Activated CD4-positive, alpha-beta T cell treated with anti-CD3 and anti-CD28 coated beads for 4 hours (primary cell): Measurements from ENCODE around the gene LRRK1.

ENCODE experiments used
- DNase-seq, 2 donors: peaks; one replicate each; pipeline ENCODE4 v3.0.0-alpha.2; 2020

Gene LRRK1

GRCh38 chr15:100918034-100918689, 995 bp upstream of the LRRK1 start:
- peak; percentile 44 to 50 for DNase-seq

DNA sequence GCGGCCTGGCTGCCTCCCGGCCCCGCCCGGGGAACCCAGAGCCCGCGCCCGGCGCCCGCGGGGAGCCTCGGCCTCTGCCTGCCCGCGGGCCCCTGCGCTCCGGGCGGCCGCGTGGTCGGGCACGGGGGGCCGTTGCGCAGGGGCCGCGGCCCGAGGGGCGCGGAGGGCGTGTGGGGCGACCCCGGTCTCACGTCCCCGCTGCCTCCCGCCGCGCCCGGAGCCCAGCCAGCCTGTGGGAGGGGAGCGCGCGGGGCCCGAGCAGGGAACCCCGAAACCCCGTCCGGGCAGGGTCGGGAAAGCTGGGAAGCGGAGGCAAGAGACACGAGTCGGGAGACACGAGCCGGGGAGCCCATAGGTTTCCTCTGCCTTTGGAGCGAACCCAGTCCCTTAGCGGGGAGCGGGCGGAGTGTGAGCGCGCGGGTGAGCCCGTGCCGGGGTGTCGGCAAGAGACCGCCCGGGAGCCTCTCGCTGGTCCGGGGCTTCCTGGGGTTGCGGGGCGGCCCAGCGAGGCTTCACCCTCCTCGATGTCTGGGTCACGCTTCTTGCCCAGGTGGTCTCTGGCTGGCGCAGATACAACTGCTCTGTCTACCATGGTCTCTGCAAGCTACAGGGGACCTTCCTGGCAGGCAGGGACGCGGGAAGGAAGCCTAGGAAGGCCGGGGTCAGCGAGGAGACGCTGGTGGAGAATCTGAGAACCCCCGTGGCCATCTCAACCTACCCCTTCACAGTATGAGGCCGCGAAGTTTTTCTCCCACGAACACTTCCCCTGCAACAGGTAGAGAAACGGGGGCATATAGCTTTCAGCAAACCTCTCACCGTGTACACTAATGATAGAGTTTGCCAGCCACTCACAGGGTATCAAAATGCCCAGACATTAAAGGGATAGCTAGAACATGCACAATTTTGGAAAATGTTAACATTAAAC, 586 bp downstream of the LRRK1 start:
- DNase-seq: no peak

DNA sequence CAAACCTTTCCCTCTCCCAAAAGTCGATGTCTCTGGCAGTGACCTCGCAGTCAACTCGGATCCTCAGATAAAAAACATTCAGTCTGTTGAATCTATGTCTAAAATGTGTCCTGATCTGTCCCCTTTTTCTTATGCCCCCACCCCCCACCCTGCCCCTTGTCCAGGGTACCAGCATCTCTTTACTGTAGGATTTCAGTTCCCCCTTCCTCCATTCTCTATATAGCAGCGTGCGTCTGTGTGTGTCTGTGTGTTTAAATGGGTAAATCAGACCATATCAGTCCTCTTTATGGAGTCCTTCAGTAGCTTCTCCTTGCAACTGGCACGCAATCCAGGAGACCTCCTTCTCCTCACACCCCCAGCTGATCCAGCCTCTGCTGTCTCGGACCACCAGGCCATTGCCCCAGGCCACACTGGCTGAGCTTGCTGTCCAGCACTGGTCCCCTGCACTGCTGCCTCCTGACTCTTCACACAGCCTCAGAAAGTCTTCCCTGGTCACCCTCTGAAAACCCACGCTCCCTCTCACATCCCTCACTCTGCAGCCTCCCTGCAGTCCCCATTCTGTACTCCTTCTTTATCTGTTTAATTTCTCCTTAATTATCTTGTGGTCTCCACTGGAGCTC, 1.5 kb downstream of the LRRK1 start:
- DNase-seq: no peak

DNA sequence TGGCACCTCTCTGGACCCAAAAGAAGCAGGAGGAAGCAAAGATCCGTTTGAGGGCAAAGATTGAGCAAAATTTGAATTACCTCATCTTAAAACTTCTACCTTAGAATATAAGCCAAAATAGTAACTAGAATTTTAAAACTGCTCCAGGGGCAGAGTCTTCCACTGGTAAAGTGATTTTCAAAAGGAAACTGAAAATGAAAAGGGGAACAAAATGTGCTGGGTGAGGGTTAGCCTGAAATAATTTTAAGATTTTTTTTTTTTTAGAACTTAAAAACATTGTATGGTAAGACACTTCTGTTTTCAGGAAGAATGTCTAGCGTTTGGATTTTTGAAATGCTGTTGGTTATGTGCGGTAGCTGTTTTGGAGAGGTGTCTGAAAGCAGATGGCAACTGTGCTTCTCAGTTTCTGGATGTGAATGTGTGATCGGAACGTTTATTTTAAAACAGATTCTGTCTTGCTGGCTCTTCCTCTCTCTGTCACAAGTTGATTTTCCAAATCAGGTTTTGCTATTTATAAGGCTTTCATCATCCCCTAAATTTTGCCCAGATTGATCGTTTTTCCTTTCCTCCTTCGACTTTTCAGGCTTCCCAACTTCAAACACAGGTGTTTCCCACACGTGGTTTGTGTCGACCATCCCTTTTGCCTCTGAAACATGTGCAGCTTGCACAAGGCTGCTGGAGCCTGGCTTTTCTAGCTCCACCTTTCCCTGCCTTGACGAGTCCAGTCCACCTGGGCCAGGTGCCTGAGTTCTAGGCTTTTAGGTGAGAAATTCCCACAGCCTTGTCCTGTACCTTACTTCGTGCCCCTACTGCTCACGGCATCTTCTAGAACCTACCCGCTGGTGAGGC, 3.3 kb downstream of the LRRK1 start:
- DNase-seq: no peak

GRCh38 chr15:100923076-100923475, 3.9 kb downstream of the LRRK1 start:
- DNase-seq: no peak

- no peak for DNase-seq
Measured at GRCh38 chr15:100923902-100924301, 4.7 kb downstream of the LRRK1 start.

GRCh38 chr15:100924436-100924835, 5.3 kb downstream of the LRRK1 start:
- DNase-seq: no peak

DNA sequence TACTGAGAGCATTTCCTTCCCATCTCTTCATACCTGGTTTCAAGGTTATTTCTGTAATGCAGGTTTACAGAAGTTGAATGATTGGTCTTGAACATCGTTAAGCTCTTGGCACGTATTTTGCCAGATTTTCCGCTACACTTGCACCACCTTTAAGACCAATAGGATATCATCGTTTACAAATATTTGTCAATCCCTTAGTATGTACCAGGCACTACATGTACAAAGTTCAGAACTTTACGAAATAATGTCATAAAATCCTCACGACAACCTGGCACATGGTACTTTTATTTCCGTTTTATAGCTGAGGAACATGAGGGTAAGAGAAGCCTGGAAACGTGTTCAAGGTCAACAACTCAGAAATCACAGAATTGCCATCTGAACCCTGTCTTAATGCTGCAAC, 6.3 kb downstream of the LRRK1 start:
- DNase-seq: no peak

- DNase-seq: no peak
Measured at GRCh38 chr15:100926258-100926657, 7.1 kb downstream of the LRRK1 start.

DNA sequence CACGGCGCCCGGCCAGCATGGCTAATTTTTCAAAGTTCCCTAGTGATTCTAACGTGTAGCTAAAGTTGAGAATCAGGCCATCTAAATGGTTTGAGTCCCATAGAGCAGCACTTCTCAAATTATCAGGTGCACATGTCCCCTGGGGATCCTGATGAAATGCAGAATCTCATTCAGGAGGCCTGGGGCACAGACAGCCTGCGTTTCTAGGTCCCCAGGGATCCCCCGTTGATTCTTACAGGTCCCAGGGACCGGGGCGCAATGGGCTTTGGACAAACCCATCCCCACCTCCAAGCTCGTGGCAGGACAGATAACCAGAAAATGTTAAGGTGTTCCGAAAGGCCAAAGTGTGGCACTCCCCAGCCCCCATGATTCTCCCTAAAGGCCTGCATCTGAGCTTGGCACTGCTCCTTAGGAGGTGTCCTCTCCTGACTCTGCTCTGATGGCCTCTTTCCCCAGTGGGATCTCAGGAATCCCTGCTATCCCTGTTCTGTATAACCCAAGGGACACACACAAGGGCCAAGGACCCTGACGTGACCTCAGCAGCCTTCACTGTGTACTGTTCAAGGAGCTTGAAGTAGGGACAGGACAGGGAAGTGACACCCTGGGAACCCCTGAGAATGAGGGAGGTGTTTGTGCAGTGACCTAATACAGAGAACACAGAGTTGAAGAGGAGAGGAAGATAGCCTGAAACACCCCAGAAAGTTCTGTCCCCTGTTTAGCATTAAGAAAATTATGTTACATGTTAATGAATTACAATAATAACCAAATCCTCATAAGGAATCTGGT, 8.0 kb downstream of the LRRK1 start:
- DNase-seq: no peak

DNA sequence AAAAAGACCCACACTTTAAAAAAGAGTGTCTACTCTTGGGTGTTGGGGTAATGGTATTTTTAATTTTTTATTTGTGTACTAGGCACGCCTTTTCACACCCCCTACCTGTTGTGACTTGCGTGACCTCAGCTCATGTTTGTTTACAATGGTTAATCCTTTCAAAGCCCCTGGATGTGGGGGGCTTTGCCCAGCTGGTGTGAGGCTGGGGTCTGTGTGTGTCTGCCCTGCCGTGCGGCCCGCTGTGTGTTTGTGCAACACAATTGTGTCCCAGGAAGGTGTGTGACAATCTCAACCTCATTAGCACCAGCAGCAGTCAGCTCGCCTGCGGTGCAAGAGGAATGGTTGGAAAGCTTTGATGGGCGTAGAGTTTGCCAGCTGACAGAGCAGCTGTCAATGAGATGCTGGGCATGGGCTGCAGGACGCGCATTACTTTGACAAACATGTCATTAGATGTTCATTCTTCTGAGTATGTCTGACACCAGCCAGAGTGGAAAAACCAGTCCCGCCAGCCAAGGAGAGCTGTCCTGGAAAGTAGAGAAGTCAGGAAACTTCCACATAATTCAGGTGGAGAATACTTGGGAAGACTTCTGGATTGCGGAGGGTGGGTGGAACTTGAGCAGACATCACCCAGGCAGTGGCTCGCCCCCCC, 9.6 kb downstream of the LRRK1 start:
- DNase-seq: no peak

DNA sequence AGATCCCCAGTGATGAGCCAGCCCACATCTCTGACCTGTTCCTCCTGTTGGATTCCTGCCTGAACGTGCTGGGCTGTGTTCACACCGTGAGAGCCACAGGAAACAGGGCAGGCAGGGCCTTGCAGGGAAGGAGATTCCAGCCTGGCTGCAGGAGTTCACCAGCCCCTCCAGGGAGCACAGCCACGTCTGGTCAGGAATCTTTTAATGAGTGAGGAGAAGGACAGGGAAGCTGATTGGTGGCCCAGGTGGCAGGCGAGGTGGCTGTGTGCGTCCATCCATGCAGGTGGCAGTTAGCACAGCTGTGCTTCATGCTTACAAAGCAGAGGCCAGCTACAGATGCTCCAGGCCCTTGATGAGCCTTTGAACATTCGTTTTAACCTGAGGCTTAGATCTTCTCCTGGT, 10.5 kb downstream of the LRRK1 start:
- DNase-seq: no peak

DNA sequence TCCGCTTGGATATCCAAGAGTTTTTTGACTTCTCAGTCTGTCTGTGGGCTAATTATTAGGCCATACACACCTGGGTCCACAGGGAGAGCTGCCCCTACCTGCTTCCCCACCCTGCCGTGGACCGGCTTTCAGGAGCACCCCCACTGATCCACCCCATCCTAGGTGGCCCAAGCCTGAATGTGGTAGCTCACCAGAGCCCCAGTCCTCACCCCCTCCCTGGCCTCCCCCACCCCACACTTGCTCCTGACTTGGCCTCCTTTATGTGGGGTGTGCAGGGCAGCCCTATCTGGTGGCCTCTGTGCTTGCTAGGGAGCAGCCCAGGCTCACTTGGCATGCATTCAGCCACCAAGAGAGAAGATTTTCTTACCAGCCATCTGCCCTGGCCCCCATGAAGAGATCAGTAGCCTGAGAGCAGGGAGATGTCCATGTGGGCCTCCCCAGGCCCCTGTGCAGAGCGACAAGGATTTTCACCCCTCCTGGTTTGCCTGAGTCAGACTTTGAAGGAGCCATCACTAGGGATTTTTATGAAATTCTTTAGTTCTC, 11.2 kb downstream of the LRRK1 start:
- DNase-seq: no peak

DNA sequence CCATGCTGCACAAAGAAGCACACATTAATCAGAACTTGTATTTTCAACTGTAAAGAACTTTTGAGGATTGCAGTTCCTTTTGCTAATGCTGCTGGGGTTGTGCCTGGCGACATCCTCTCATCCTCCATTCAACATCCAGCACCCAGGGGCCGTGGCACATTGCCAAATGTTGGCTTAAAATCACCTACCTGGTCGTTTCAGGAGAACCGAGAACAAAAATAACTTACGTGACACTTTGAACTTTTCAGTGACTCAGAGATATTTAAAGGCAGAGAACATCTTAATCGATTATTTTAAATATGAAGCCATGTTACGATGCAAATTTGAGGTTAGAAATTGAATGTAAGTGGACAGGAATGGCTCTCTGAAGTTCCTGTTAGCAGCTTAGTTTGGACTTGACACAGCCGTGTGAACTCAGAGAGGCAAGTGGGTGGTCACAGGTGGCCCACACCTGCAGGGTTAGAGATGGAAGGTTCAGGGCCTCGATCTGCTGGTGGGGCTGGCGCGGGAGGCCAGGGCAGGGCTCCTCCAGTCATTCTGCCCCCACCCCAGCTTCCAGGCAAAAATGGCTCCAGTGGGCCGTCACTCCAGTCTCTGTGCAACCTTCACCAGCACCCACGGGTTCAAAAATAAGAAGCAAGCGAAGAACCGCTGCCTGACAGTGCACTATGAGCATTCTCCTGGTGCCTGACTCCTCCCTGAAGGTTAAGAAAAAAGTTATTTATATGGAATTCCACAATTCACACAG, 12.2 kb downstream of the LRRK1 start:
- DNase-seq: no peak

DNA sequence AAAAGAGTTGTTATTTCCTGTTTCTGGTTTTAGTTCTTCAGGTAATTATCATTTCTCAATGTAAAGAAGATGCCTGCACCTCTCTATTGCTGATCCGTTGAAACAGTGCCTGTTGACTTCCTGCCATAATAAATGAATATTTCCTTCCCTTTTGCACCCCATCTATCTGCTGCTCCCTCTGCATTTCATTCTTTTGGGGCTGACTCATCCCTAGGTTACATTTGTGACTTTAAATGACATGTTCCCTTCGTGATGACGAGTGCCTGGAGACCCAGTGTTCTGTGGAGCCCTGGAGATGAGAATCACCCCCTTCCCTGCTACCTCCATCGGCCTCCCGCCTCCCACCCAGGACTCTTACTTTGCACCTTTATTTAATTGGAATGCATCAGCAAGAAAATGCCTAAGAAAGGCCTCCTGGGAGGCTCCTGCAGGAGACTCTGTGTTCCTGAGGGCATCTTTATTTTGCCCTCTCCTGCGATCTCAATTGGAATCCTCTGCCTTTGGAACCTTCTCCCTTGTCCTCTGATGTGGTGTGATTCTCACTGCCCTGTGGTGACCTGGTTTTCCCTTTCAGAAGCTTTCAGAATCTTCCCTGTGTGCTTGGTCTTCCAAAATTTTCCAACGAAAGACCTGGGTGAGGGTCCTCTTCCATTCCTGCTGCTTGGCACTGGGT, 13.7 kb downstream of the LRRK1 start:
- DNase-seq: no peak

DNA sequence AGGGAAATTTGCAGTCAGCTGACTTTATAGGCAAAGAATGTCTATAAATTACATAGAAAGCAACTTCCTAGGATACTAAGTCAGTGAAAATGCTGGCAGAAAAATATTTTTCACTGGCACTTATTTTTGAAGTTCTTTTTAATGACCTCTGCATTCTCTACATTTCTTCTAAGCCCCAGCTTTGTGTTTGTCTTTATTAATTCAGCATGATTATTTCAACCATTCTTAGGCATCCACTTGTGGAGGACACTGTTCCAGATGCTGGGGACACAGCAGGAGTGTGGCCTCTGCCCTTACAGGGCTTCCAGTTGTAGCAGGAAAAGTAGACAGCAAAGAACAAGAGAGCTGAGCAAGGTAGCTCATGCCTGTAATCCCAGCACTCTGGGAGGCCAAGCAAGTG, 15.0 kb downstream of the LRRK1 start:
- DNase-seq: no peak

- DNase-seq: no peak
Measured at GRCh38 chr15:100934726-100935125, 15.6 kb downstream of the LRRK1 start.

- DNase-seq: no peak
Measured at GRCh38 chr15:100937171-100937570, 18.0 kb downstream of the LRRK1 start.

DNA sequence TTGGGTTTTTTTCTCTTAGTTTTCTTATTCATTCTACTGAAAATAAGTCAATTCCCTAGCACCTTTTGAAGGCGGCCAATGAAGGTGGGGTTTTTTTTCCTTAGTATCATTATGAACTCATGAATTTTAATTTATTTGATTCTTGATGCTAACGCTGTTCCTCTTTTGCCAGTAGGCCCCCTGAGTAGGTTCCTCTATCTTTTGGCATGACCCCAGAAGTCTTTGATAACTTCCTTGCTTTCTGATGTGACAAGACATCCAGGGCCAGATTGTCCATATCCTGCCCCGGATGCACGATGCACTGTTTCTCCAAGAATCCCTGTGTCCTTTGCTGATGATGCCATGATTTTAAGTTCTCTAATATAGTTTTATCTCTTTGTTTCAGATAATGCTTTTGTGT, 20.6 kb downstream of the LRRK1 start:
- no peak for DNase-seq
